PC-3 (cell line): Measurements from ENCODE around the gene SNX19. TPM values are rescaled to one million over a fixed set of nuclear protein-coding genes. Genes with fewer than 3 reads are reported as not detected.

Source experiments
- ATAC-seq: fragments of 200-7000 bp; cut with Tn5 transposase; 2 replicates; pipeline ENCODE4 v1.9.1; 2020; ENCODE audit warnings: mild to moderate bottlenecking, moderate library complexity
- BruUV-seq: library from RNA; stranded (reverse); fragments of 400-500 nt; replicated peaks from 2 replicates; lab custom pipeline; 2021; lab: Mats Ljungman, UMichigan
- CTCF ChIA-PET: fragments of 300-600 bp; sonication (Branson Sonifier 250); formaldehyde crosslinking; loops from one replicate; lab custom pipeline; 2022; ENCODE audit warnings: antibody characterized with exemption; lab: Charles Lee
- POLR2A ChIA-PET: fragments of 300-600 bp; sonication (Branson Sonifier 250); formaldehyde crosslinking; loops from one replicate; lab custom pipeline; 2022; ENCODE audit warnings: antibody characterized with exemption; ENCODE audit not compliant: unreplicated experiment; lab: Charles Lee
- DNase-seq: peaks from one replicate; pipeline ENCODE4 v3.0.0-alpha.2; 2015
- H2AFZ ChIP-seq: fragments of 300-600 bp; sonication (generic); 2 replicates; pipeline ENCODE4 v1.6.0; 2016; ENCODE audit warnings: antibody characterized with exemption, low read length
- H3F3A ChIP-seq: fragments of 300-600 bp; sonication (generic); one replicate; pipeline ENCODE4 v1.6.0; 2017; ENCODE audit warnings: antibody characterized with exemption, low read length, control low read depth, mild to moderate bottlenecking; ENCODE audit not compliant: unreplicated experiment
- H3K27ac ChIP-seq: fragments of 300-600 bp; sonication (generic); 2 replicates; pipeline ENCODE4 v1.5.1; 2016; ENCODE audit warnings: mild to moderate bottlenecking, low read length
- H3K27me3 ChIP-seq: fragments of 300-600 bp; sonication (generic); 2 replicates; pipeline ENCODE4 v1.6.1; 2016; ENCODE audit warnings: low read length, mixed read lengths
- H3K36me3 ChIP-seq: fragments of 300-600 bp; sonication (generic); 2 replicates; pipeline ENCODE4 v1.6.1; 2016; ENCODE audit warnings: low read depth, mixed run types, low read length, mixed read lengths
- H3K4me1 ChIP-seq: fragments of 300-600 bp; sonication (generic); 2 replicates; pipeline ENCODE4 v1.5.1; 2016; ENCODE audit warnings: low read length; ENCODE audit not compliant: insufficient read depth
- H3K4me2 ChIP-seq: fragments of 300-600 bp; sonication (generic); 2 replicates; pipeline ENCODE4 v1.6.0; 2016; ENCODE audit warnings: low read length
- H3K4me3 ChIP-seq: fragments of 300-600 bp; sonication (generic); 2 replicates; pipeline ENCODE4 v1.5.1; 2016; ENCODE audit warnings: mild to moderate bottlenecking, low read length, mixed read lengths
- H3K79me2 ChIP-seq: fragments of 300-600 bp; sonication (generic); 2 replicates; pipeline ENCODE4 v1.6.1; 2017; ENCODE audit warnings: low read length, mixed read lengths
- H3K9ac ChIP-seq: fragments of 300-600 bp; sonication (generic); 2 replicates; pipeline ENCODE4 v1.6.0; 2016; ENCODE audit warnings: mild to moderate bottlenecking, low read length
- H3K9me2 ChIP-seq: fragments of 300-600 bp; sonication (generic); replicated peaks from 2 replicates; pipeline ENCODE4 v1.6.1; 2016; ENCODE audit warnings: mixed run types, low read length, mixed read lengths
- H3K9me3 ChIP-seq: fragments of 300-600 bp; sonication (generic); 2 replicates; pipeline ENCODE4 v1.6.1; 2016; ENCODE audit warnings: low read length, mixed read lengths
- H4K20me1 ChIP-seq: fragments of 300-600 bp; sonication (generic); 2 replicates; pipeline ENCODE4 v1.6.1; 2016; ENCODE audit warnings: low read length, mixed read lengths
- CTCF ChIP-seq: fragments of 300-600 bp; sonication (generic); conservative IDR thresholded peaks from 2 replicates; pipeline ENCODE4 v1.5.1; 2017; ENCODE audit warnings: antibody characterized with exemption, low read depth, mild to moderate bottlenecking, low read length
- EZH2 ChIP-seq: fragments of 300-600 bp; sonication (generic); IDR thresholded peaks from one replicate; pipeline ENCODE4 v1.6.1; 2017; ENCODE audit warnings: antibody characterized with exemption, mild to moderate bottlenecking, low read length; ENCODE audit not compliant: unreplicated experiment
- EZH2phosphoT487 ChIP-seq: fragments of 300-600 bp; sonication (generic); IDR thresholded peaks from 2 replicates; pipeline ENCODE4 v1.6.1; 2018; ENCODE audit warnings: mild to moderate bottlenecking, antibody characterized with exemption, low read length, borderline replicate concordance
- intact Hi-C: fragments of 100-400 bp; cut with micrococcal nuclease; formaldehyde crosslinking; loops from 2 replicates; pipeline ENCODE4 v1.9.0; 2023
- total RNA-seq: library from RNA; depleted of rRNA; stranded (reverse); fragments of >200 nt; gene quantifications from 2 replicates; pipeline ENCODE4 v1.2.3, GENCODE V29; 2014

SNX19 gene
- total RNA-seq, 1 experiment from 2014 or later = 66.4 TPM

GRCh38 chr11:130894322-130895025 lies 21.8 kb downstream of the SNX19 start:
- CTCF ChIA-PET = interaction anchor here (0.6 to 0.8 kb wide), 3 partner anchors 31 to 504 kb away, joined by 3 to 12 read pairs (median 4); no protein-coding TSS in a partner anchor
- Histone ChIP-seq H3K9ac (no peak overlapping the region), H3F3A (no peaks in the 10 kb centered on the region), H3K36me3 (peaks cover 25% of the 10 kb centered on the region; the same call in 1 of the 2 replicates), H3K27me3 (no peaks in the 10 kb centered on the region), H3K27ac (no peak overlapping the region), H3K4me1 (peaks cover 30% of the 10 kb centered on the region), H4K20me1 (no peaks in the 10 kb centered on the region), H3K79me2 (no peaks in the 10 kb centered on the region), H3K9me2 (no peaks in the 10 kb centered on the region), H3K4me3 (no peak overlapping the region), H3K4me2 (no peak overlapping the region), H3K9me3 (no peaks in the 10 kb centered on the region), H2AFZ (no peak overlapping the region)
- ATAC-seq (peak; percentile 78), DNase-seq (peak; percentile 85)
- peak; percentile 97 for TF ChIP-seq CTCF
- no peak for TF ChIP-seq EZH2phosphoT487
- no peak for TF ChIP-seq EZH2
- intact Hi-C loops = loop anchor here (1.0 to 10.0 kb wide), 5 partner anchors 21 to 667 kb away; no protein-coding TSS in a partner anchor
- POLR2A ChIA-PET = no interaction called here
- no TSS peak for BruUV-seq

- H3K79me2 ChIP-seq = no peaks in the 10 kb centered on the region
- no peaks in the 10 kb centered on the region for H3K9me2 ChIP-seq
- intact Hi-C loops = loop anchor here (5.0 to 10.0 kb wide), 2 partner anchors 58 to 666 kb away; no protein-coding TSS in a partner anchor
- H4K20me1 ChIP-seq = no peaks in the 10 kb centered on the region
- TF ChIP-seq EZH2 (no peak), EZH2phosphoT487 (no peak), CTCF (no peak)
- peaks cover 23% of the 10 kb centered on the region; the same call in 1 of the 2 replicates for H3K36me3 ChIP-seq
- no TSS peak for BruUV-seq
- H3K27me3 ChIP-seq = no peaks in the 10 kb centered on the region
- no peak overlapping the region for H3K4me3 ChIP-seq
- no peak overlapping the region for H3K27ac ChIP-seq
- H2AFZ ChIP-seq = no peak overlapping the region
- no peaks in the 10 kb centered on the region for H3F3A ChIP-seq
- no peak overlapping the region for H3K9ac ChIP-seq
- H3K9me3 ChIP-seq = no peaks in the 10 kb centered on the region
- ChIA-PET POLR2A (no interaction called here), CTCF (no interaction called here)
- H3K4me1 ChIP-seq = peaks cover 30% of the 10 kb centered on the region
- H3K4me2 ChIP-seq = no peak overlapping the region
- ATAC-seq (no peak), DNase-seq (no peak)
These were observed 23.4 kb downstream of the SNX19 start for GRCh38 chr11:130892861-130893260.
